ENCODE measurements around the gene RAB8A. TPM values are rescaled to one million over a fixed set of nuclear protein-coding genes. Genes with fewer than 3 reads are reported as not detected.

RAB8A gene
- total and polyA plus RNA-seq, 4 donors = 38.0 to 52.0 (median 44.3) TPM

GRCh38 chr19:16124953-16125352 lies 13.3 kb downstream of the RAB8A start:
- Histone ChIP-seq H3K9me3 (ENCODE audit: control insufficient read depth in 4 of 4, low read length in 3 of 4) (no peaks in the 10 kb centered on the region), H3K4me3 (ENCODE audit: low read depth in 1 of 3, low read length in 3 of 3) (no peak overlapping the region), H3K36me3 (ENCODE audit: control insufficient read depth in 4 of 4, insufficient read depth in 3 of 4, low read depth in 1 of 4, low read length in 3 of 4) (peaks cover 24 to 80% (median 56%) of the 10 kb centered on the region in 4 donors), H3K9ac (ENCODE audit: low read depth in 1 of 2, low read length in 2 of 2) (no peak overlapping the region), H3K27ac (ENCODE audit: low read depth in 1 of 2, low read length in 2 of 2) (no peak overlapping the region), H3K27me3 (ENCODE audit: control insufficient read depth in 4 of 4, insufficient read depth in 4 of 4, low read length in 3 of 4) (no peaks in the 10 kb centered on the region), H3K4me1 (ENCODE audit: control insufficient read depth in 4 of 4, insufficient read depth in 4 of 4, low read length in 3 of 4) (peaks cover 0 to 4% (median 1%) of the 10 kb centered on the region in 4 donors)
- no peak for DNase-seq (ENCODE audit: low spot score)
- TF ChIP-seq SP1 (IDR thresholded peaks at IDR 0.05) (no peak), MAX (IDR thresholded peaks at IDR 0.05) (no peak), ZBTB33 (IDR thresholded peaks at IDR 0.05) (no peak), CTCF (IDR thresholded peaks at IDR 0.05; ENCODE audit: low read depth, low read length, missing input control) (no peak), FOXA2 (IDR thresholded peaks at IDR 0.05) (no peak), FOXA1 (IDR thresholded peaks at IDR 0.05) (no peak), EGR1 (IDR thresholded peaks at IDR 0.05; ENCODE audit: low read depth in 2 of 2) (no peak), YY1 (IDR thresholded peaks at IDR 0.05) (no peak), JUND (IDR thresholded peaks at IDR 0.05) (no peak), GABPA (IDR thresholded peaks at IDR 0.05 in 1 of 2, conservative IDR thresholded peaks at IDR 0.05 in 1 of 2) (no peak), RAD21 (IDR thresholded peaks at IDR 0.05) (no peak), ATF3 (IDR thresholded peaks at IDR 0.05) (no peak), REST (IDR thresholded peaks at IDR 0.05) (no peak), HNF4G (IDR thresholded peaks at IDR 0.05) (no peak), TAF1 (conservative IDR thresholded peaks at IDR 0.05) (no peak), HNF4A (conservative IDR thresholded peaks at IDR 0.05) (no peak), NR2F2 (IDR thresholded peaks at IDR 0.05) (no peak)
- 97% methylated on average over 14 of the region's 14 CpGs for WGBS
